ENCODE results near the gene KAT5. TPM values are rescaled to one million over a fixed set of nuclear protein-coding genes. Genes with fewer than 3 reads are reported as not detected.
"Not testable (repeated sequence)": the region's sequence is repeated elsewhere in the genome, so short reads cannot be mapped to it uniquely, and the experiment has no call there.

Gene KAT5
- total RNA-seq, 6 donors from 2014 or later: 44.0 to 102 (median 88.4) TPM

- no peak overlapping the region for H3K27ac ChIP-seq
- 86 to 94% methylated on average over 4 to 14 of the region's 15 CpGs for WGBS, 2 donors
- no peak for TF ChIP-seq EP300 (IDR thresholded peaks at IDR 0.05)
- H3K36me3 ChIP-seq: no peaks in the 10 kb centered on the region
- no peak for ATAC-seq (ENCODE audit: low FRiP score in 2 of 2)
- DNase-seq: peak in 1 of 2 donors; percentile 55
- H3K9me3 ChIP-seq: no peaks in the 10 kb centered on the region
- H3K4me3 ChIP-seq: no peak overlapping the region
- H3K27me3 ChIP-seq: no peaks in the 10 kb centered on the region
- H3K4me1 ChIP-seq: no peaks in the 10 kb centered on the region
Observed at GRCh38 chr11:65727865-65728264, 15.8 kb downstream of the KAT5 start.

- ATAC-seq (ENCODE audit: low FRiP score in 2 of 2) (no peak), DNase-seq (no peak)
- Histone ChIP-seq H3K9me3 (no peaks in the 10 kb centered on the region), H3K4me1 (no peaks in the 10 kb centered on the region), H3K27ac (no peak overlapping the region), H3K27me3 (no peaks in the 10 kb centered on the region), H3K4me3 (no peak overlapping the region), H3K36me3 (no peaks in the 10 kb centered on the region)
- 47% methylated on average over 5 of the region's 5 CpGs for WGBS, 2 donors
- TF ChIP-seq EP300 (IDR thresholded peaks at IDR 0.05) (no peak), CTCF (IDR thresholded peaks at IDR 0.05) (no peak), POLR2AphosphoS5 (IDR thresholded peaks at IDR 0.05) (no peak), POLR2A (IDR thresholded peaks at IDR 0.05) (no peak)
Observed at GRCh38 chr11:65730461-65730860, 18.4 kb downstream of the KAT5 start.

- WGBS, 2 donors: 74 to 84% methylated on average over 4 of the region's 4 CpGs
Observed at GRCh38 chr11:65735111-65735510, 23.1 kb downstream of the KAT5 start.

GRCh38 chr11:65736810-65737209 is 24.8 kb downstream of the KAT5 start:
- H3K4me3 ChIP-seq: no peak overlapping the region
- no peak for ATAC-seq (ENCODE audit: low FRiP score in 2 of 2)
- H3K4me1 ChIP-seq: no peaks in the 10 kb centered on the region

More at GRCh38 chr11:65735111-65735510, 23.1 kb downstream of the KAT5 start:
- H3K27me3 ChIP-seq; DNase-seq; ATAC-seq (ENCODE audit: low FRiP score in 2 of 2); H3K36me3 ChIP-seq; H3K9me3 ChIP-seq; H3K4me1 ChIP-seq; H3K4me3 ChIP-seq; H3K27ac ChIP-seq: not testable (repeated sequence)

GRCh38 chr11:65739022-65739421 is 27.0 kb downstream of the KAT5 start:
- 84 to 92% methylated on average over 2 of the region's 2 CpGs for WGBS, 2 donors
- Histone ChIP-seq H3K4me3 (no peak overlapping the region), H3K9me3 (no peaks in the 10 kb centered on the region), H3K36me3 (no peaks in the 10 kb centered on the region), H3K27ac (no peak overlapping the region), H3K27me3 (no peaks in the 10 kb centered on the region), H3K4me1 (no peaks in the 10 kb centered on the region)
- no peak for DNase-seq
- no peak for TF ChIP-seq POLR2A (IDR thresholded peaks at IDR 0.05)
- no peak for TF ChIP-seq EP300 (IDR thresholded peaks at IDR 0.05)
- ATAC-seq (ENCODE audit: low FRiP score in 2 of 2): no peak

More at GRCh38 chr11:65736810-65737209, 24.8 kb downstream of the KAT5 start:
- H3K36me3 ChIP-seq: no peaks in the 10 kb centered on the region
- no peak for TF ChIP-seq CTCF (IDR thresholded peaks at IDR 0.05)
- no peak for TF ChIP-seq POLR2AphosphoS5 (IDR thresholded peaks at IDR 0.05)
- TF ChIP-seq EP300 (IDR thresholded peaks at IDR 0.05): no peak
- no peak for TF ChIP-seq POLR2A (IDR thresholded peaks at IDR 0.05)
- H3K9me3 ChIP-seq: no peaks in the 10 kb centered on the region
- no peak for DNase-seq
- H3K27ac ChIP-seq: no peak overlapping the region
- no peaks in the 10 kb centered on the region for H3K27me3 ChIP-seq

- H3K4me1 ChIP-seq: no peaks in the 10 kb centered on the region
- H3K36me3 ChIP-seq: no peaks in the 10 kb centered on the region
- ATAC-seq (ENCODE audit: low FRiP score in 2 of 2) (no peak), DNase-seq (no peak)
- no peak overlapping the region for H3K4me3 ChIP-seq
- no peaks in the 10 kb centered on the region for H3K9me3 ChIP-seq
- TF ChIP-seq EP300 (IDR thresholded peaks at IDR 0.05) (no peak), CTCF (IDR thresholded peaks at IDR 0.05) (no peak), POLR2AphosphoS5 (IDR thresholded peaks at IDR 0.05) (no peak), POLR2A (IDR thresholded peaks at IDR 0.05) (no peak)
- no peak overlapping the region for H3K27ac ChIP-seq
- no peaks in the 10 kb centered on the region for H3K27me3 ChIP-seq
- WGBS, 2 donors: 74 to 89% methylated on average over 8 of the region's 8 CpGs
Observed at GRCh38 chr11:65741185-65741584, 29.1 kb downstream of the KAT5 start.
